B cell (primary cell): ENCODE results near the gene AGPAT3. TPM values are rescaled to one million over a fixed set of nuclear protein-coding genes. Genes with fewer than 3 reads are reported as not detected.

Experiments used
- ATAC-seq: fragments of 200-7000 bp; cut with Tn5 transposase; one replicate; pipeline ENCODE4 v1.10.0; 2021; ENCODE audit warnings: low read depth, mild to moderate bottlenecking, moderate number of reproducible peaks, moderate library complexity
- CTCF ChIA-PET: fragments of 350-600 bp; sonication (Branson Sonifier 250); formaldehyde crosslinking; loops from one replicate; lab custom pipeline; 2021; ENCODE audit warnings: antibody characterized with exemption, inconsistent platforms; lab: Charles Lee
- POLR2A ChIA-PET: fragments of 350-600 bp; sonication (Branson Sonifier 250); formaldehyde crosslinking; loops from one replicate; lab custom pipeline; 2021; ENCODE audit warnings: antibody characterized with exemption; lab: Charles Lee
- DNase-seq: peaks from one replicate; pipeline ENCODE4 v3.0.0; 2013
- H2AFZ ChIP-seq: 2 replicates; pipeline ENCODE4 v1.6.1; 2012; ENCODE audit warnings: mild to moderate bottlenecking, low read depth, low read length; ENCODE audit not compliant: insufficient read depth, poor library complexity, severe bottlenecking
- H3K27ac ChIP-seq, 2 donors: 1 replicate in 1 of 2; 2 replicates in 1 of 2; pipeline ENCODE4 v1.5.1; 2012 to 2013; ENCODE audit warnings: low read length in 2 of 2, mild to moderate bottlenecking in 2 of 2, moderate library complexity in 1 of 2
- H3K27me3 ChIP-seq, 4 experiments: fragments of 200-600 bp in 1 of 4; sonication (generic) in 1 of 4; replicated peaks in 1 of 4; 1 replicate in 2 of 4; 2 replicates in 2 of 4; pipeline versions ENCODE4 v1.6.1 to v1.7.0; 2013 to 2016; ENCODE audit warnings: low read length in 3 of 4, mild to moderate bottlenecking in 2 of 4, mixed read lengths in 1 of 4, moderate library complexity in 1 of 4; ENCODE audit not compliant: insufficient read depth in 4 of 4, control insufficient read depth in 3 of 4; ENCODE audit errors: control extremely low read depth in 1 of 4
- H3K36me3 ChIP-seq, 2 experiments: replicated peaks in 1 of 2; 1 replicate in 1 of 2; 2 replicates in 1 of 2; pipeline versions ENCODE4 v1.6.1 to v1.7.1; 2013; ENCODE audit warnings: low read length in 1 of 2; ENCODE audit not compliant: insufficient read depth in 2 of 2, control insufficient read depth in 1 of 2; ENCODE audit errors: control extremely low read depth in 1 of 2, extremely low read depth in 1 of 2
- H3K4me1 ChIP-seq, 2 donors: fragments of 200-600 bp in 1 of 2; sonication (generic) in 1 of 2; 1 replicate in 1 of 2; 2 replicates in 1 of 2; pipeline versions ENCODE4 v1.5.1 to v1.6.1; 2013 to 2017; ENCODE audit warnings: low read length in 2 of 2; ENCODE audit not compliant: control insufficient read depth in 2 of 2, insufficient read depth in 2 of 2
- H3K4me2 ChIP-seq: replicated peaks from 2 replicates; pipeline ENCODE3; 2012; ENCODE audit warnings: mild to moderate bottlenecking, low read depth, low read length; ENCODE audit not compliant: poor library complexity, severe bottlenecking
- H3K4me3 ChIP-seq, 5 experiments: fragments of 200-600 bp in 1 of 5; sonication (generic) in 1 of 5; 1 replicate in 3 of 5; 2 replicates in 2 of 5; pipeline versions ENCODE4 v1.5.1 to v1.7.0; 2011 to 2016; ENCODE audit warnings: low read length in 4 of 5, mild to moderate bottlenecking in 4 of 5, low read depth in 2 of 5, control low read depth in 1 of 5, moderate library complexity in 1 of 5; ENCODE audit not compliant: insufficient read depth in 1 of 5; ENCODE audit errors: control extremely low read depth in 1 of 5, extremely low read depth in 1 of 5
- H3K79me2 ChIP-seq: fragments of 200-600 bp; sonication (generic); one replicate; pipeline ENCODE4 v1.6.0; 2016; ENCODE audit warnings: low read length; ENCODE audit not compliant: control insufficient read depth, insufficient read depth
- H3K9ac ChIP-seq: fragments of 200-600 bp; sonication (generic); 2 replicates; pipeline ENCODE4 v1.6.1; 2017; ENCODE audit warnings: mild to moderate bottlenecking, low read length, moderate library complexity
- H3K9me3 ChIP-seq, 3 donors: one replicate each; pipeline versions ENCODE4 v1.6.1 to v1.7.1; 2013; ENCODE audit warnings: low read length in 2 of 3; ENCODE audit not compliant: control insufficient read depth in 2 of 3, insufficient read depth in 1 of 3; ENCODE audit errors: control extremely low read depth in 1 of 3
- H4K20me1 ChIP-seq: 2 replicates; pipeline ENCODE4 v1.6.0; 2012; ENCODE audit warnings: mild to moderate bottlenecking, low read length; ENCODE audit not compliant: insufficient read depth, control insufficient read depth, poor library complexity, severe bottlenecking
- H3K27ac Mint-ChIP-seq: one replicate; pipeline ENCODE4 v1.8.0; 2021; ENCODE audit warnings: mixed read lengths
- H3K27me3 Mint-ChIP-seq: one replicate; pipeline ENCODE4 v1.8.0; 2021; ENCODE audit warnings: mixed read lengths
- H3K4me1 Mint-ChIP-seq: one replicate; pipeline ENCODE4 v1.8.0; 2021; ENCODE audit warnings: mixed read lengths
- H3K4me3 Mint-ChIP-seq: one replicate; pipeline ENCODE4 v1.8.0; 2021; ENCODE audit warnings: mixed read lengths
- H3K9me3 Mint-ChIP-seq: one replicate; pipeline ENCODE4 v1.8.0; 2022; ENCODE audit warnings: mixed read lengths; ENCODE audit not compliant: insufficient read depth
- CTCF ChIP-seq: fragments of 200-600 bp; IDR thresholded peaks from one replicate; pipeline ENCODE4 v1.8.0; 2022; ENCODE audit warnings: antibody characterized with exemption, mild to moderate bottlenecking
- EZH2 ChIP-seq: IDR thresholded peaks from 2 replicates; pipeline ENCODE4 v1.6.1; 2012; ENCODE audit warnings: borderline replicate concordance, low read depth, mild to moderate bottlenecking, moderate library complexity, low read length; ENCODE audit not compliant: insufficient read depth, poor library complexity, severe bottlenecking
- WGBS: methylation state at CpG from one replicate; pipeline ENCODE4 v1.1.5; 2013; ENCODE audit warnings: missing lambda C conversion rate; ENCODE audit not compliant: insufficient coverage; 5-methylcytosine and 5-hydroxymethylcytosine counted together
- intact Hi-C: fragments of 100-400 bp; cut with micrococcal nuclease; formaldehyde crosslinking; loops from one replicate; pipeline ENCODE4 v1.10.0; 2022
- polyA plus RNA-seq: library from polyadenylated mRNA; depleted of rRNA; stranded (reverse); fragments of >200 nt; gene quantifications from 2 replicates; pipeline ENCODE4 v1.2.3, GENCODE V29; 2012
- total RNA-seq, 2 donors: library from RNA; stranded (reverse); fragments of 120-200 nt in 1 of 2; gene quantifications; 1 replicate in 1 of 2; 2 replicates in 1 of 2; pipeline versions ENCODE4 v1.2.3 to v1.2.4, GENCODE V29; 2013 to 2022

The AGPAT3 gene
- total and polyA plus RNA-seq, 2 donors (not counting 1 experiment from before 2014, with no cell fraction given): 14.3 to 49.3 TPM

DNA sequence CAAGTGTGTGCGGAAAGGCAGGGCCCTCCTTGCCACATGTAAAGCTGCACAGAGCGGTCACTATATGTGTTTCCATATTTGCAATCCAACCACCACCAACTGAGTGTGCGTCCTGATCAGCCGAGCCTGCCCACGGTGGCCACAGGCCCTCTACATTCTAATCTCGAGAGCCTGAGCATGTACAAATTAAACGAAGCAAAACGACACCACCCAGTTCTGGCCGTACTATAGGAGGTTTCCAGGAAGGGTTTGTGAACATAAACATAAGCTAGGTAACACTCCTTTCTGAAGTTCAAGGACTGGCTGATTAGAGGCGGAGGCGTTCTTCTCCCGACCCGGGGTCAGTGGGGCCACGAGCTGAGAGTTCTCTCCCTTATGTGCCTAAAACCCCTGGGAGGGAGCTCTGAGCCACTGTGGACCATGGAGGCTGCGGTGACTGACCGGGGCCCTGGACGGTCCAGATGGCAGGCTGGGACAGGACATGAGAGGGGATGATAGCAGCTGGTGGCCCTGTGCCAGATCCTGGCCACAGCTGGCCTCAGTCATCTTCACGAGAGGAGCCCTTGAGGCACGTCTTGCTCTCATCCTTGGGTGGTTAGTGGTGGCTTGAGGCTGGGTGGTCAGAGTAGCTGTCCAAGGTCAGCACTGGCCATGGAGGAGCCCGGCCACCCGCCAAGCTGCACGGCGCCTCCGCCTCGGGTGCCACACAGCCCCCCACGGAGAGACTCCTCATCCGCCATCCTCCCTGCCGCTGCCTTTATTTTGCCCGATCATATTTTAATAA is 108.0 kb downstream of the AGPAT3 start:
- CTCF ChIA-PET: interaction anchor here (1.0 to 1.8 kb wide), 4 partner anchors 162 to 362 kb away, joined by 3 to 4 read pairs (median 3); no protein-coding TSS in a partner anchor
- H3K4me2 ChIP-seq: no peak overlapping the region

More for the DNA sequence above, 108.0 kb downstream of the AGPAT3 start:
- Histone ChIP-seq H3K27me3 (no peaks in the 10 kb centered on the region), H3K4me3 (no peak overlapping the region), H3K9me3 (no peaks in the 10 kb centered on the region), H2AFZ (no peak overlapping the region), H4K20me1 (no peaks in the 10 kb centered on the region), H3K27ac (no peak overlapping the region), H3K4me1 (peaks cover 0 to 6% of the 10 kb centered on the region in 2 donors), H3K36me3 (peaks cover 0 to 28% of the 10 kb centered on the region in 2 experiments), H3K9ac (no peak overlapping the region), H3K79me2 (no peaks in the 10 kb centered on the region)
- TF ChIP-seq CTCF (no peak), EZH2 (no peak)
- WGBS: 92% methylated on average over 21 of the region's 29 CpGs
- Mint-ChIP-seq H3K27ac (no peak overlapping the region), H3K27me3 (no peaks in the 10 kb centered on the region), H3K9me3 (no peaks in the 10 kb centered on the region), H3K4me3 (no peak overlapping the region), H3K4me1 (peaks cover 8% of the 10 kb centered on the region)
- POLR2A ChIA-PET: no interaction called here
- DNase-seq (no peak), ATAC-seq (no peak)
- intact Hi-C loops: no loop called here
